ENCODE measurements around the gene PRRC2B. TPM values are rescaled to one million over a fixed set of nuclear protein-coding genes. Genes with fewer than 3 reads are reported as not detected.

PRRC2B gene
- total RNA-seq, 2 experiments from 2014 or later = 151 to 184 TPM

DNA sequence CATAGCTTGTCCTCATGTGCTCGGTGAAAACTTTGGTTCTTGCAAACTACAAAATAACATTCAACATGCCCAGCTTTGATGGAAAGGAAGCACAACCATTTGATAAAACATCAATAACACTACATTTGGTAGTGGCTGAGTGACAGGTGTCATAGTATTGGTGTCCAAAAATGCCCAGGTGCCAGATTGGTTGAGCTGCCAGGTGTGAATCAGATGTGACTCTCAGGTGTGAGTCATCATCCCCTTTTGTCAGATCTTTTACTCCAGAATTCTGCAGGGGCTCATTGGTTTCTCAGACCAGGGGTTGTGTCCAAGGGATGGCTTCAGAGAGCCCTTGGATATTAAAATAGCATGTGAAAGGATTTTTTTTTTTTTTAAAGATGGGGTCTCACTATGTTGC, 86.4 kb downstream of the PRRC2B start:
- DNase-seq (peak; percentile 32), ATAC-seq (peak; percentile 67)
- H3K4me1 Mint-ChIP-seq = peaks cover 5% of the 10 kb centered on the region
- POLR2A ChIA-PET = no interaction called here
- H3K36me3 Mint-ChIP-seq (ENCODE audit: low read depth) = peaks cover 56% of the 10 kb centered on the region
- intact Hi-C loops (cut with DNase I, micrococcal nuclease) = loop anchor here in 1 of 2 experiments (5.0 kb wide), 1 partner anchor 128 kb away; no protein-coding TSS in a partner anchor
- no peaks in the 10 kb centered on the region for H3K27me3 Mint-ChIP-seq
- no peaks in the 10 kb centered on the region for H3K9me3 Mint-ChIP-seq (ENCODE audit: low read depth)
- CTCF ChIA-PET = interaction anchor here (0.6 to 1.8 kb wide), 8 partner anchors 16 to 301 kb away, joined by 3 to 5 read pairs (median 4); no protein-coding TSS in a partner anchor
- H3K4me3 Mint-ChIP-seq = no peak overlapping the region
- H3K27ac Mint-ChIP-seq = peak overlapping the region; percentile 42

DNA sequence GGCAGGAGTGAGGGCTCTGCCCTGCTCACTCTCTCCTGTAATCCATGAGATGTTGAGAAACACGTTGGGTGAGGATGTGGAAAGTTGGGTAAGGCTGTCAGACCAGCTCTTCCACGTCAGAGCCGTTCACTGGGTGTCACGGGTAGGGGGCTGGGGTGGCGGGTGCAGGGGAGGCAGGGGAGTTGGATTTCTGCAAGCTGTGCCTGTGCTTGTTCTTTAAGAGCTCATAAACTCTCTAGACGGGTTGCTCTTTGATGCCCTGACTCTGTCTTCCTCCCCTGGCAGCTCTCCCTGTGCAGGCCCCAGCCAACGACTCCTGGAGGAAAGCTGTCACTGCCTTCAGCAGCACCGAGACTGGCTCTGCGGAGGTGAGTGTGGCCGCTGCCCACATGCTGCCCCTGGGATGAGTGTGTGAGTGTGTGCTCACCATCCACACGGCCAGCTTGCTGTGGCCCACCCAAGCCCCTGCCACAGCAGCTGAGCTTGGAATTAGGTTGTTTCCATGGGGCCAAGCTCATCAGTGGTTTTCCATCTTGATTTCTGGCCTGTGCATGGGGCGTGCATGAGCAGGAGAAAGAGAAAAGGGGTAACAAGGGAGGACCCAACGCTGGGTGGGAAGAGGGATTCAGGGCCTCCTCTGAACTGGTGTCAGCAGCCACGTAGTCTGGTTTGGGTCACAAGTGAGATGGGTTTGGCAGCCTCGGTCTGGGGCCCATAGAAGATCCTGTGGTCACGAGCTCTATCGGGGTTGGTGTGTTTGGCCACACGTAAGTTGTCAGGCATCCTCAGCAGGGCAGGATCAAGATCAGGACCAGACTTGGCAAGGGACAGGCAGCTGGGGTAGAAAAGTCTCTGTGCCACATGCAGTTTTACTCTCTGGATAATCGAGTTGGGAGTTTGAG, 87.8 kb downstream of the PRRC2B start:
- ChIA-PET POLR2A (interaction anchor here (0.6 kb wide), 1 partner anchor 90 kb away, joined by 3 read pairs; no protein-coding TSS in a partner anchor), CTCF (interaction anchor here (0.6 to 0.9 kb wide), 2 partner anchors 130 to 369 kb away, joined by 3 to 4 read pairs; no protein-coding TSS in a partner anchor)
- no peaks in the 10 kb centered on the region for H3K27me3 Mint-ChIP-seq
- peaks cover 62% of the 10 kb centered on the region for H3K36me3 Mint-ChIP-seq (ENCODE audit: low read depth)
- DNase-seq (no peak), ATAC-seq (no peak)
- no peaks in the 10 kb centered on the region for H3K9me3 Mint-ChIP-seq (ENCODE audit: low read depth)
- intact Hi-C loops (cut with DNase I, micrococcal nuclease) = loop anchor here in 1 of 2 experiments (5.0 kb wide), 1 partner anchor 129 kb away; no protein-coding TSS in a partner anchor
- H3K4me3 Mint-ChIP-seq = no peak overlapping the region
- peaks cover 5% of the 10 kb centered on the region for H3K4me1 Mint-ChIP-seq
- peak overlapping the region; percentile 31 for H3K27ac Mint-ChIP-seq

GRCh38 chr9:131482343-131483006, 88.6 kb downstream of the PRRC2B start:
- no peaks in the 10 kb centered on the region for H3K9me3 Mint-ChIP-seq (ENCODE audit: low read depth)
- CTCF ChIA-PET = interaction anchor here (0.5 kb wide), 1 partner anchor 133 kb away, joined by 3 read pairs; no protein-coding TSS in a partner anchor
- H3K4me3 Mint-ChIP-seq = no peak overlapping the region
- POLR2A ChIA-PET = no interaction called here
- H3K4me1 Mint-ChIP-seq = peaks cover 5% of the 10 kb centered on the region
- no peaks in the 10 kb centered on the region for H3K27me3 Mint-ChIP-seq
- intact Hi-C loops (cut with DNase I, micrococcal nuclease) = loop anchor here in 1 of 2 experiments (5.0 kb wide), 1 partner anchor 130 kb away; no protein-coding TSS in a partner anchor
- no peak overlapping the region for H3K27ac Mint-ChIP-seq
- DNase-seq (no peak), ATAC-seq (no peak)
- H3K36me3 Mint-ChIP-seq (ENCODE audit: low read depth) = peaks cover 66% of the 10 kb centered on the region

DNA sequence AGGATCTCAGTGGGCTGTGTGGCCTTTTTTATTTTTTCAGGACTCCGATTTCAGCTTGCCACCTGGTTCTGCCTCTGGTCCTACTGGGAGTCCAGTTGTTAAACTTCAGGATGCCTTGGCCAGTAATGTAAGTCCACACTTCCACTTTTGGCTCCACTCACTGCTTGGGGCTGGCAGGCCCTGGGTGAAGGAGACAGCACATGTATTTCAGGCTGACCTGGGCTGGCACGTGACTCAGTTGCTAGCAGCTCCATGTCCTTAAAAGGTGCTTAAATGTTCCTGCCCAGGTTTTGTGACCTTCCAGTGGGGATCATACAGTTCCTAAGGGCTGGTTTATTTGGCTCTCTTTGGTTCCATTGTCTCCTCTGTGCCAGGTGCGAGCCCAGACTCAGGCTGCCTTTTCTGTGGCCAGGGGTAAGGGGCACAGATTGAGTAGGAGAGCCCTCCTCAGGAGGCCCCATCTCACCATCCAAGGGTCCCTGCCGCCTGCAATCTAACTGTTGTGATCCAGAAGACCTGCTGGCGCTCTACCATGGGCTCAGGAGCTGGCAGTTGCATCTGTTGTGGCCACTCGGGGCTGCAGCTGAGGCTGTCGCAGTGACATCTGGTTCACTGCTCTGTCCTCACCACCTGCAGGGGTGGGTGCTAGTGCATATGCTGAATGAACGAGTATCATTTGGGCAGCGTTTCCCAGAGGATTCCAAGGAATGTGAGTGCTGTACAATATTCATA, 89.6 kb downstream of the PRRC2B start:
- no peak overlapping the region for H3K4me3 Mint-ChIP-seq
- intact Hi-C loops (cut with DNase I, micrococcal nuclease) = loop anchor here in 1 of 2 experiments (5.0 kb wide), 1 partner anchor 131 kb away; no protein-coding TSS in a partner anchor
- peaks cover 64% of the 10 kb centered on the region for H3K36me3 Mint-ChIP-seq (ENCODE audit: low read depth)
- ChIA-PET POLR2A (no interaction called here), CTCF (no interaction called here)
- no peaks in the 10 kb centered on the region for H3K9me3 Mint-ChIP-seq (ENCODE audit: low read depth)
- ATAC-seq (no peak), DNase-seq (no peak)
- H3K27me3 Mint-ChIP-seq = no peaks in the 10 kb centered on the region
- peaks cover 5% of the 10 kb centered on the region for H3K4me1 Mint-ChIP-seq
- no peak overlapping the region for H3K27ac Mint-ChIP-seq

DNA sequence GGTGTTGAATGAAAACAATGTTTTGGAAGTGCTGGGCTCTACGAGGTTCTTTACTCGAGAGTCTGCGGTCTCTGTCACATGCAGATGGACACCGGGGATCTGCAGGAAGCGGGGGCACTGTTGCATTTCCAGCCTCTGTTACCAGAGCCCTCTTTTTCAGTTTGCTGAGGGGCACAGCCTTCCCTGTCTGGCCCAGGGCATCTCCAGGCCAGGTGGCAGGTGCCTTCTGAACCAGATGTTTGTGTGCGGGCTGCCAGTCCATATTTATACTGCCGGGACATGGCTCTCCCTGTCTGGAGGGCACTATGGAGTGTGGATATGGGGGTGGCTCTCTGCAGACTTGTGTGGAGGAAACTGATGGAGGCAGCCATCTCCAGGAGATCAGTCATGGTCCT, 90.2 kb downstream of the PRRC2B start:
- Mint-ChIP-seq H3K27me3 (no peaks in the 10 kb centered on the region), H3K27ac (no peak overlapping the region), H3K36me3 (ENCODE audit: low read depth) (peaks cover 66% of the 10 kb centered on the region), H3K9me3 (ENCODE audit: low read depth) (no peaks in the 10 kb centered on the region), H3K4me3 (no peak overlapping the region), H3K4me1 (peaks cover 5% of the 10 kb centered on the region)
- ChIA-PET POLR2A (no interaction called here), CTCF (no interaction called here)
- intact Hi-C loops (cut with DNase I, micrococcal nuclease) = loop anchor here in 1 of 2 experiments (5.0 kb wide), 1 partner anchor 132 kb away; no protein-coding TSS in a partner anchor
- DNase-seq (no peak), ATAC-seq (no peak)

DNA sequence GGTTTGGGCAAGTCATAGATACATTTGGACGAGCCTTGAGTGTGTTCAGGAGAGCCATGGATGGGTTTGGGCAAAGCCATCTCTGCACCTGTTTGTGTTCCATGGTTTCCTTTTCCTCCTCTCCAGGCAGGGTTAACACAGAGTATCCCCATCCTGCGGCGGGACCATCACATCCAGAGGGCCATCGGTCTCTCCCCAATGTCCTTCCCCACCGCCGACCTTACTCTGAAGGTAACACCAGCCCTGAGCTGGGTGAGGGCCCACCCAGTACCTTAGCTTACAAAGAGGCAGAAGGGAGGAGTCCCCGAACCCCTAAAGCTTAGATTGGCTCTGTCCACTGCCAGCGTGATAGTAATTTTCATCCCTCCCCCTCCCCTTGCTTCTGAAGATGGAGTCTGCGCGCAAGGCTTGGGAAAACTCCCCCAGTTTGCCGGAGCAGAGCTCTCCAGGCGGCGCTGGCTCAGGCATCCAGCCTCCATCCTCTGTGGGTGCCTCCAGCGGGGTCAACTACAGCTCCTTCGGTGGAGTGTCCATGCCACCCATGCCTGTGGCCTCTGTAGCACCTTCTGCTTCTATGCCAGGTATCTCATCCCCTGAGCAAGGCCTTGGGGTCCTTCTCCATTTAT, 90.8 kb downstream of the PRRC2B start:
- ChIA-PET CTCF (interaction anchor here (0.7 kb wide), 1 partner anchor 53 kb away, joined by 3 read pairs; no protein-coding TSS in a partner anchor), POLR2A (interaction anchor here (0.7 kb wide), 1 partner anchor 14 kb away, joined by 3 read pairs; no protein-coding TSS in a partner anchor)
- no peak overlapping the region for H3K4me3 Mint-ChIP-seq
- ATAC-seq (no peak), DNase-seq (no peak)
- peaks cover 5% of the 10 kb centered on the region for H3K4me1 Mint-ChIP-seq
- H3K9me3 Mint-ChIP-seq (ENCODE audit: low read depth) = no peaks in the 10 kb centered on the region
- peaks cover 65% of the 10 kb centered on the region for H3K36me3 Mint-ChIP-seq (ENCODE audit: low read depth)
- no peak overlapping the region for H3K27ac Mint-ChIP-seq
- H3K27me3 Mint-ChIP-seq = no peaks in the 10 kb centered on the region
- intact Hi-C loops (cut with DNase I, micrococcal nuclease) = loop anchor here in 1 of 2 experiments (5.0 kb wide), 1 partner anchor 132 kb away; no protein-coding TSS in a partner anchor

GRCh38 chr9:131485206-131485605, 91.3 kb downstream of the PRRC2B start:
- no peak overlapping the region for H3K4me3 Mint-ChIP-seq
- H3K9me3 Mint-ChIP-seq (ENCODE audit: low read depth) = no peaks in the 10 kb centered on the region
- POLR2A ChIA-PET = no interaction called here
- no peaks in the 10 kb centered on the region for H3K27me3 Mint-ChIP-seq
- peaks cover 66% of the 10 kb centered on the region for H3K36me3 Mint-ChIP-seq (ENCODE audit: low read depth)
- ATAC-seq (no peak), DNase-seq (no peak)
- intact Hi-C loops (cut with DNase I, micrococcal nuclease) = no loop called here
- CTCF ChIA-PET = interaction anchor here (0.7 kb wide), 1 partner anchor 53 kb away, joined by 3 read pairs; no protein-coding TSS in a partner anchor
- H3K27ac Mint-ChIP-seq = no peak overlapping the region
- peaks cover 1% of the 10 kb centered on the region for H3K4me1 Mint-ChIP-seq

DNA sequence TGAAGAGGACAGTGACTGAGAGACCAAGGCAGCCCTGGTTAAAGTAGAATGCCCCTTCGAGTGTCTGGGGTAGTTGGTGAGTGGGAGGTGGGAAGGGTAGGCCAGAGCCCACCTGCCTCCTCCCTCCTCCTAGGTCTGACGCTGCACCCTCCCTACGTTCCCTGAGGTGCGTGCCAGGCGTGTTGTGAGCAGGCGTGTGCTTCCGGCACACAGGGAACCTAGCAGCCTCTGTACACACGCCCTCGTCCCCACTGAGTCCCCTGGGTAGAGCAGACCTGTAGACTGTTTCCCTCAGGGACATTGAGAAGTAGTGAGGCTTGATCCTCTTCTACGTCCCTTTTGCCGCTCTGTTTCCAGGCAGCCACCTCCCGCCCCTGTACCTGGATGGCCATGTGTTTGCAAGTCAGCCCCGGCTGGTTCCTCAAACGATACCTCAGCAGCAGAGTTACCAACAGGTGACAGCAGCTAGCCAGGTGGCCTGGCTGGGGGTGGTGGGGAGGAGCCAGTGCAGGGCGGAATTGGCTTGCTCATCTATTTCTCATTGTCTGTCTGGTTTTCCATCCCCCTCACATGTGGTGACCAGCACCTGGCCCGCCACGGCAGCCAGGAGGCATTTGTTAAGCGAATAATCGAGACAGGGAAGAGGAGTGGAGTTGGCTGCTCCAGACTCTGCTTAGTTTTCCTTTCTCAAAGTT, 92.0 kb downstream of the PRRC2B start:
- Mint-ChIP-seq H3K27me3 (no peaks in the 10 kb centered on the region), H3K4me1 (no peaks in the 10 kb centered on the region), H3K27ac (no peak overlapping the region), H3K36me3 (ENCODE audit: low read depth) (peaks cover 71% of the 10 kb centered on the region), H3K4me3 (no peak overlapping the region), H3K9me3 (ENCODE audit: low read depth) (no peaks in the 10 kb centered on the region)
- POLR2A ChIA-PET = no interaction called here
- CTCF ChIA-PET = no interaction called here
- DNase-seq = no peak
- intact Hi-C loops (cut with DNase I, micrococcal nuclease) = no loop called here
- ATAC-seq = no peak

DNA sequence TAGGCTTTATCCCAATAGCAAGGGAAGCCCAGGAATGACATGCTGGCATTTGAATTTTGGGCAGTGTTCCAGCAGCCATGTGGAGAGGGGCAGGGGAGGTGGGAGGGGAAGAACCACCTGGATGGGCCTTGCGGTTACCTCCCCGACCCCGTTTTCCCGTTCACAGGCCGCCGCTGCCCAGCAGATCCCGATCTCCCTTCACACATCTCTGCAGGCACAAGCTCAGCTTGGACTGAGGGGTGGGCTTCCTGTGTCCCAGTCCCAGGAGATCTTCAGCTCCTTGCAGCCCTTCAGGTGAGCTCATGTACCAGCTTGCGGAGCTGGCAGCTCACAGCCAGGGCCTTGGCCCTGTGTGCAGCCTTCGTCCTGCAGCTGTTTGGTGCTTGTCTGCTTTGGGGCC, 93.1 kb downstream of the PRRC2B start:
- POLR2A ChIA-PET = interaction anchor here (0.9 kb wide), 1 partner anchor 14 kb away, joined by 4 read pairs; no protein-coding TSS in a partner anchor
- Mint-ChIP-seq H3K27ac (no peak overlapping the region), H3K27me3 (no peaks in the 10 kb centered on the region), H3K9me3 (ENCODE audit: low read depth) (no peaks in the 10 kb centered on the region), H3K36me3 (ENCODE audit: low read depth) (peaks cover 73% of the 10 kb centered on the region), H3K4me1 (no peaks in the 10 kb centered on the region), H3K4me3 (no peak overlapping the region)
- ATAC-seq = no peak
- intact Hi-C loops (cut with DNase I, micrococcal nuclease) = no loop called here
- CTCF ChIA-PET = interaction anchor here (0.9 to 1.1 kb wide), 2 partner anchors 13 to 48 kb away, joined by 4 read pairs; no protein-coding TSS in a partner anchor
- DNase-seq = no peak

DNA sequence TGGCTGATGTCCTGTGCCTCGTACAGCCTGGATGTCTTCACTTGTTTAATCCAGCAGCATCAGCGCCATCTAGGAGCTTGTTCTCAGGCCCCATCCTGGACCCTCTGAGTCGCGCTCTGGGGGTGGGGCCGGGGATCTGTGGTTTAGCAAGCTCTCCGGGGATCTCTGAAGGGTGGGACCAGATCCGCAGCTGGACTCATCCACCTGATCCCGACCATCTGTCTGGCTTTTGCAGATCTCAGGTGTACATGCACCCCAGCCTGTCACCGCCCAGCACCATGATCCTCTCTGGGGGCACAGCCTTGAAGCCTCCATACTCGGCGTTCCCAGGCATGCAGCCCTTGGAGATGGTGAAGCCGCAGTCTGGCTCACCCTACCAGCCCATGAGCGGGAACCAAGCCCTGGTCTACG, 93.7 kb downstream of the PRRC2B start:
- Mint-ChIP-seq H3K4me3 (no peak overlapping the region), H3K9me3 (ENCODE audit: low read depth) (no peaks in the 10 kb centered on the region), H3K27ac (no peak overlapping the region), H3K27me3 (no peaks in the 10 kb centered on the region), H3K36me3 (ENCODE audit: low read depth) (peaks cover 73% of the 10 kb centered on the region), H3K4me1 (no peaks in the 10 kb centered on the region)
- CTCF ChIA-PET = interaction anchor here (0.9 to 1.1 kb wide), 2 partner anchors 13 to 48 kb away, joined by 4 read pairs; no protein-coding TSS in a partner anchor
- DNase-seq (no peak), ATAC-seq (no peak)
- POLR2A ChIA-PET = interaction anchor here (0.9 kb wide), 1 partner anchor 13 kb away, joined by 4 read pairs; no protein-coding TSS in a partner anchor
- intact Hi-C loops (cut with DNase I, micrococcal nuclease) = no loop called here
